Astrocyte of the cerebellum (primary cell): ENCODE data around the gene DNM3.

Experiments used
- DNase-seq: peaks from one replicate; pipeline ENCODE4 v3.0.0-alpha.2; 2011; ENCODE audit warnings: low read depth
- H3K4me3 ChIP-seq: 2 replicates; pipeline ENCODE4 v1.5.1; 2011; ENCODE audit warnings: mild to moderate bottlenecking, low read depth, low read length, moderate library complexity
- CTCF ChIP-seq: IDR thresholded peaks from 2 replicates; pipeline ENCODE4 v1.5.1; 2012; ENCODE audit warnings: low read length, low read depth, moderate library complexity, mild to moderate bottlenecking; ENCODE audit errors: missing control alignments
- in situ Hi-C: cut with HindIII; loops from 2 replicates; pipeline ENCODE4 v1.10.0; 2017; ENCODE audit warnings: low sequenced_read_pairs

DNM3 gene

GRCh38 chr1:172178886-172179285 lies 337.6 kb downstream of the DNM3 start:
- no peak for DNase-seq
- in situ Hi-C loops = no loop called here
- no peak overlapping the region for H3K4me3 ChIP-seq
- no peak for TF ChIP-seq CTCF

- in situ Hi-C loops = no loop called here
- TF ChIP-seq CTCF = no peak
- no peak for DNase-seq
- H3K4me3 ChIP-seq = no peak overlapping the region
These were observed 338.6 kb downstream of the DNM3 start for GRCh38 chr1:172179918-172180317.

- no peak overlapping the region for H3K4me3 ChIP-seq
- TF ChIP-seq CTCF = no peak
- in situ Hi-C loops = no loop called here
- no peak for DNase-seq
These were observed 339.4 kb downstream of the DNM3 start for GRCh38 chr1:172180501-172181285.

GRCh38 chr1:172184506-172185191 lies 343.4 kb downstream of the DNM3 start:
- in situ Hi-C loops = no loop called here
- no peak for DNase-seq
- no peak for TF ChIP-seq CTCF
- H3K4me3 ChIP-seq = no peak overlapping the region

GRCh38 chr1:172185211-172185610 lies 343.9 kb downstream of the DNM3 start:
- TF ChIP-seq CTCF = no peak
- peak; percentile 53 for DNase-seq
- in situ Hi-C loops = no loop called here

GRCh38 chr1:172185996-172186395 lies 344.7 kb downstream of the DNM3 start:
- no peak for TF ChIP-seq CTCF
- no peak overlapping the region for H3K4me3 ChIP-seq
- DNase-seq = no peak
- in situ Hi-C loops = no loop called here

More at GRCh38 chr1:172185211-172185610, 343.9 kb downstream of the DNM3 start:
- no peak overlapping the region for H3K4me3 ChIP-seq
